Measurements from ENCODE around the gene RASL11A.
"Not testable (repeated sequence)": the region's sequence is repeated elsewhere in the genome, so short reads cannot be mapped to it uniquely, and the experiment has no call there.

Gene RASL11A

GRCh38 chr13:27270594-27271520 lies at the start of gene RASL11A:
TSS of gene RASL11A (plus strand) at chr13:27270830. CDS start at chr13:27270945, 115 bp downstream.
- peak; percentile 63 to 74 for DNase-seq

GRCh38 chr13:27222100-27222499 lies 48.5 kb upstream of the RASL11A start:
- not testable (repeated sequence) for DNase-seq

- DNase-seq = no peak
Measured at GRCh38 chr13:27226991-27227390, 43.6 kb upstream of the RASL11A start.

- DNase-seq = no peak
Measured at GRCh38 chr13:27228131-27228530, 42.5 kb upstream of the RASL11A start.

GRCh38 chr13:27229642-27230041 lies 41.0 kb upstream of the RASL11A start:
- no peak for DNase-seq

GRCh38 chr13:27233964-27234363 lies 36.7 kb upstream of the RASL11A start:
- no peak for DNase-seq

GRCh38 chr13:27236478-27236877 lies 34.2 kb upstream of the RASL11A start:
- no peak for DNase-seq

GRCh38 chr13:27242702-27243101 lies 27.9 kb upstream of the RASL11A start:
- DNase-seq = no peak

- DNase-seq = no peak
Measured at GRCh38 chr13:27245610-27246009, 25.0 kb upstream of the RASL11A start.

GRCh38 chr13:27250833-27251165 lies 19.8 kb upstream of the RASL11A start:
- DNase-seq = no peak

- DNase-seq = peak; percentile 89 to 91
Measured at GRCh38 chr13:27251166-27252091, 19.2 kb upstream of the RASL11A start, which contains the start of gene RPL21. TSS of gene RPL21 (plus strand) at chr13:27251558. CDS start at chr13:27253777, 2,219 bp downstream.

GRCh38 chr13:27252467-27252866 lies 18.2 kb upstream of the RASL11A start:
- no peak for DNase-seq

- no peak for DNase-seq
Measured at GRCh38 chr13:27257233-27257568, 13.4 kb upstream of the RASL11A start.

- DNase-seq = no peak
Measured at GRCh38 chr13:27257648-27258253, 12.9 kb upstream of the RASL11A start.

GRCh38 chr13:27258637-27259386 lies 11.8 kb upstream of the RASL11A start:
- DNase-seq = no peak

- DNase-seq = no peak
Measured at GRCh38 chr13:27259831-27260230, 10.8 kb upstream of the RASL11A start.

- DNase-seq = no peak
Measured at GRCh38 chr13:27261396-27261795, 9.2 kb upstream of the RASL11A start.

GRCh38 chr13:27263438-27263837 lies 7.2 kb upstream of the RASL11A start:
- DNase-seq = no peak

GRCh38 chr13:27264181-27264580 lies 6.4 kb upstream of the RASL11A start:
- no peak for DNase-seq

- no peak for DNase-seq
Measured at GRCh38 chr13:27264648-27265047, 6.0 kb upstream of the RASL11A start.

- DNase-seq = no peak
Measured at GRCh38 chr13:27266917-27267316, 3.7 kb upstream of the RASL11A start.

GRCh38 chr13:27267596-27267995 lies 3.0 kb upstream of the RASL11A start:
- DNase-seq = no peak

Data from stimulated activated CD4-positive, alpha-beta T cell treated with anti-CD3 and anti-CD28 coated beads, Interleukin-2, amount 100 ng/mL, for 48 hours (primary cell).